Measurements from ENCODE around the gene CYSRT1.
"Not testable (repeated sequence)": the region's sequence is repeated elsewhere in the genome, so short reads cannot be mapped to it uniquely, and the experiment has no call there.

DNA sequence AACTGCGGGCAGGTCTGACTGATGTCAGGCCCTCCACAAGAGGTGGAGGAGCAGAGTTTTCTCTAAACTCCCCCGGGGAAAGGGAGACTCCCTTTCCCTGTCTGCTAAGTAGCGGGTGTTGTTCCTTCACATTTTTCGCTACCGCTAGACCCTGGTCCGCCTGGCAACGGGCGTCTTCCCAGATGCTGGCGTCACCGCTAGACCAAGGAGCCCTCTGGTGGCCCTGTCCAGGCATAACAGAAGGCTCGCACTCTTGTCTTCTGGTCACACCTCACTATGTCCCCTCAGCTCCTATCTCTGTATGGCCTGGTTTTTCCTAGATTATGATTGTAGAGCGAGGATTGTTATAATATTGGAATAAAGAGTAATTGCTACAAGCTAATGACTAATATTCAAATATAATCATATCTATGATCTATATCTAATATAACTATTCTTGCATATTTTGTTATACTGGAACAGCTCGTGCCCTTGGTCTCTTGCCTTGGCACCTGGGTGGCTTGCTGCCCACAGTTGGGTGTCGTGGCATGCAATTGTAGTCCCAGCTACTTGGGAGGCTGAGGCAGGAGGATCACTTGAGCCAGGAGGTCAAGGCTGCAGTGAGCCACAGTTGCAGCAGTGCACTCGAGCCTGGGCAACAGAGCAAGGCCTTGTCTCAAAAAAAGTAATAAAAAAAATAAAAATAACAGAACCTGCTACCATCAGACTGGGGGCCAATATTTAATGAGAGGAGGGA, 37.4 kb downstream of the CYSRT1 start:
- TF ChIP-seq, protein P1, sequence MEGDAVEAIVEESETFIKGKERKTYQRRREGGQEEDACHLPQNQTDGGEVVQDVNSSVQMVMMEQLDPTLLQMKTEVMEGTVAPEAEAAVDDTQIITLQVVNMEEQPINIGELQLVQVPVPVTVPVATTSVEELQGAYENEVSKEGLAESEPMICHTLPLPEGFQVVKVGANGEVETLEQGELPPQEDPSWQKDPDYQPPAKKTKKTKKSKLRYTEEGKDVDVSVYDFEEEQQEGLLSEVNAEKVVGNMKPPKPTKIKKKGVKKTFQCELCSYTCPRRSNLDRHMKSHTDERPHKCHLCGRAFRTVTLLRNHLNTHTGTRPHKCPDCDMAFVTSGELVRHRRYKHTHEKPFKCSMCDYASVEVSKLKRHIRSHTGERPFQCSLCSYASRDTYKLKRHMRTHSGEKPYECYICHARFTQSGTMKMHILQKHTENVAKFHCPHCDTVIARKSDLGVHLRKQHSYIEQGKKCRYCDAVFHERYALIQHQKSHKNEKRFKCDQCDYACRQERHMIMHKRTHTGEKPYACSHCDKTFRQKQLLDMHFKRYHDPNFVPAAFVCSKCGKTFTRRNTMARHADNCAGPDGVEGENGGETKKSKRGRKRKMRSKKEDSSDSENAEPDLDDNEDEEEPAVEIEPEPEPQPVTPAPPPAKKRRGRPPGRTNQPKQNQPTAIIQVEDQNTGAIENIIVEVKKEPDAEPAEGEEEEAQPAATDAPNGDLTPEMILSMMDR (conservative IDR thresholded peaks at IDR 0.05 in 1 of 2, IDR thresholded peaks at IDR 0.05 in 1 of 2; ENCODE audit: low read depth in 1 of 2, low read length in 2 of 2), result peak; percentile 35 to 48
- TF ChIP-seq EZH2 (IDR thresholded peaks at IDR 0.05; ENCODE audit: low read length, missing control alignments), result not testable (repeated sequence)

Data from fibroblast of lung (primary cell).